Measurements from ENCODE around the gene ZIC4. TPM values are rescaled to one million over a fixed set of nuclear protein-coding genes. Genes with fewer than 3 reads are reported as not detected.

Gene ZIC4
- total RNA-seq, 3 donors from 2014 or later (not counting 1 experiment from before 2014, with no cell fraction given), result not detected

DNA sequence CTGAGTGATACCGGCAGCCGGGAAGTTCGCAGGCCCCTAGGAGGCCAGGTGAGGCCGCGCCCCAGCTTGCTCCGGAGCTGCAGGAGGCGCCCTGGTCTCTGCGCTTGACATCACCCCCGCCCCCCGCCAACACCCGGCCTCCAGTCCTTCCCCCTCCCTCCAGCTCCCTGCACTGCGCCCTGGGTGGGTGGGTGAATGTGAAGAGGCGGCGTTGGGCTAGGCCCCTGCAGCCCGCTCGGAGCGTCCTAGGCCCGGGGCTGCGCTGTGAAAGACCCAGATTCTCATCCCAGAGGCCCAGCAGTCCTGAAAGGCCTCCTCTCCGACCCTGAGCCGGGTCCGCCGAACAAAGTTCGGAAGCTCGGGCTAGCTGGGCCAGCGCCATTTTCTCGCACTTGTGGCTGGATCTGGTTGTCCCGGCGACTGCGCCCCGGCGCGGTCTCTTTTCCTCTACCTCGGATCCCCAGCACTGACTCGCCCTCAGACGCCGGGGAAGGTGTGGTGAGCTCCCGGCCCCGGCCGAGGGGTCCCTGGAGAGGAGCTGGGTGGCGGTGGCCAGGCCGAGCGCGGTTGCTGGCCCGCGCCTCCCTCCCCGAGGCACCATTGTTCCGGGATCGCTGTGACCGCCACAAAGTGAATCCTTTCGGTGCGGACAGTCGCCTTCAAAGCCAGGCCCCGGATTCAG, 12.9 kb downstream of the ZIC4 start:
- H3K4me1 Mint-ChIP-seq, result peaks cover 0 to 5% of the 10 kb centered on the region in 2 donors
- H3K27me3 ChIP-seq (ENCODE audit: control insufficient read depth, insufficient read depth, low read length), result peaks cover 58% of the 10 kb centered on the region
- H3K27ac ChIP-seq (ENCODE audit: low read length), result no peak overlapping the region
- peaks cover 14% of the 10 kb centered on the region for H3K36me3 Mint-ChIP-seq
- intact Hi-C loops (cut with micrococcal nuclease), result no loop called here
- peaks cover 45% of the 10 kb centered on the region for H3K9me3 ChIP-seq (ENCODE audit: control insufficient read depth, insufficient read depth, low read length)
- whole genome bisulfite sequencing (ENCODE audit: insufficient coverage), result 13% methylated on average over 51 of the region's 54 CpGs
- H3K36me3 ChIP-seq (ENCODE audit: control insufficient read depth, insufficient read depth, low read length), result no peaks in the 10 kb centered on the region
- H3K4me3 Mint-ChIP-seq, result no peak overlapping the region
- H3K27ac Mint-ChIP-seq, result no peak overlapping the region
- H3K4me3 ChIP-seq (ENCODE audit: low read length), result no peak overlapping the region
- peaks cover 0 to 3% of the 10 kb centered on the region in 2 donors for H3K9me3 Mint-ChIP-seq
- DNase-seq (no peak), ATAC-seq (no peak)
- peaks cover 59 to 67% of the 10 kb centered on the region in 2 donors for H3K27me3 Mint-ChIP-seq (ENCODE audit: low read depth in 2 of 2)
- TF ChIP-seq, protein P1, sequence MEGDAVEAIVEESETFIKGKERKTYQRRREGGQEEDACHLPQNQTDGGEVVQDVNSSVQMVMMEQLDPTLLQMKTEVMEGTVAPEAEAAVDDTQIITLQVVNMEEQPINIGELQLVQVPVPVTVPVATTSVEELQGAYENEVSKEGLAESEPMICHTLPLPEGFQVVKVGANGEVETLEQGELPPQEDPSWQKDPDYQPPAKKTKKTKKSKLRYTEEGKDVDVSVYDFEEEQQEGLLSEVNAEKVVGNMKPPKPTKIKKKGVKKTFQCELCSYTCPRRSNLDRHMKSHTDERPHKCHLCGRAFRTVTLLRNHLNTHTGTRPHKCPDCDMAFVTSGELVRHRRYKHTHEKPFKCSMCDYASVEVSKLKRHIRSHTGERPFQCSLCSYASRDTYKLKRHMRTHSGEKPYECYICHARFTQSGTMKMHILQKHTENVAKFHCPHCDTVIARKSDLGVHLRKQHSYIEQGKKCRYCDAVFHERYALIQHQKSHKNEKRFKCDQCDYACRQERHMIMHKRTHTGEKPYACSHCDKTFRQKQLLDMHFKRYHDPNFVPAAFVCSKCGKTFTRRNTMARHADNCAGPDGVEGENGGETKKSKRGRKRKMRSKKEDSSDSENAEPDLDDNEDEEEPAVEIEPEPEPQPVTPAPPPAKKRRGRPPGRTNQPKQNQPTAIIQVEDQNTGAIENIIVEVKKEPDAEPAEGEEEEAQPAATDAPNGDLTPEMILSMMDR (IDR thresholded peaks at IDR 0.05), result no peak
- H3K4me1 ChIP-seq (ENCODE audit: control insufficient read depth, insufficient read depth, low read length), result no peaks in the 10 kb centered on the region

DNA sequence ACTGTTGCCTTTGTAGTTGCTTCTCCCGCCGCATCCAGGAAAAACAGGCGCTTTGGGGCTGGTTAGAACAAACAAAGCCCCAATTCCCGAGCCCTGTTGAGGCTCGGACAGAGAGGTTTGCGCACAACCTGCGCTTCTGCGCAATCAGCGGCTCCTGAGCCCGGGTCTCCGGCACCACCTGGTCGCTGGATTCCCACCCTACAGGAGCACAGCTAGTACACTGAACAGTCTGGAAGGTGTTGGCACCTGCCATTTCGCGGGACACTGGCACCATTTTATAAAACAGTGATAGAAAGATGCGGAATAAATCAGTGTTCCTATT, 13.8 kb downstream of the ZIC4 start:
- Histone ChIP-seq H3K36me3 (ENCODE audit: control insufficient read depth, insufficient read depth, low read length) (no peaks in the 10 kb centered on the region), H3K4me3 (ENCODE audit: low read length) (no peak overlapping the region), H3K27me3 (ENCODE audit: control insufficient read depth, insufficient read depth, low read length) (peaks cover 57% of the 10 kb centered on the region), H3K4me1 (ENCODE audit: control insufficient read depth, insufficient read depth, low read length) (no peaks in the 10 kb centered on the region), H3K27ac (ENCODE audit: low read length) (no peak overlapping the region), H3K9me3 (ENCODE audit: control insufficient read depth, insufficient read depth, low read length) (peaks cover 42% of the 10 kb centered on the region)
- DNase-seq, result no peak
- H3K36me3 Mint-ChIP-seq, result peaks cover 19% of the 10 kb centered on the region
- no peak overlapping the region for H3K27ac Mint-ChIP-seq
- peaks cover 0 to 5% of the 10 kb centered on the region in 2 donors for H3K4me1 Mint-ChIP-seq
- no peak overlapping the region for H3K4me3 Mint-ChIP-seq
- no peak for ATAC-seq
- WGBS (ENCODE audit: insufficient coverage), result 8% methylated on average over 15 of the region's 15 CpGs
- intact Hi-C loops (cut with micrococcal nuclease), result no loop called here
- peaks cover 0 to under 1% of the 10 kb centered on the region in 2 donors for H3K9me3 Mint-ChIP-seq
- H3K27me3 Mint-ChIP-seq (ENCODE audit: low read depth in 2 of 2), result peaks cover 63 to 67% of the 10 kb centered on the region in 2 donors
- TF ChIP-seq, protein P1 (IDR thresholded peaks at IDR 0.05), result no peak

DNA sequence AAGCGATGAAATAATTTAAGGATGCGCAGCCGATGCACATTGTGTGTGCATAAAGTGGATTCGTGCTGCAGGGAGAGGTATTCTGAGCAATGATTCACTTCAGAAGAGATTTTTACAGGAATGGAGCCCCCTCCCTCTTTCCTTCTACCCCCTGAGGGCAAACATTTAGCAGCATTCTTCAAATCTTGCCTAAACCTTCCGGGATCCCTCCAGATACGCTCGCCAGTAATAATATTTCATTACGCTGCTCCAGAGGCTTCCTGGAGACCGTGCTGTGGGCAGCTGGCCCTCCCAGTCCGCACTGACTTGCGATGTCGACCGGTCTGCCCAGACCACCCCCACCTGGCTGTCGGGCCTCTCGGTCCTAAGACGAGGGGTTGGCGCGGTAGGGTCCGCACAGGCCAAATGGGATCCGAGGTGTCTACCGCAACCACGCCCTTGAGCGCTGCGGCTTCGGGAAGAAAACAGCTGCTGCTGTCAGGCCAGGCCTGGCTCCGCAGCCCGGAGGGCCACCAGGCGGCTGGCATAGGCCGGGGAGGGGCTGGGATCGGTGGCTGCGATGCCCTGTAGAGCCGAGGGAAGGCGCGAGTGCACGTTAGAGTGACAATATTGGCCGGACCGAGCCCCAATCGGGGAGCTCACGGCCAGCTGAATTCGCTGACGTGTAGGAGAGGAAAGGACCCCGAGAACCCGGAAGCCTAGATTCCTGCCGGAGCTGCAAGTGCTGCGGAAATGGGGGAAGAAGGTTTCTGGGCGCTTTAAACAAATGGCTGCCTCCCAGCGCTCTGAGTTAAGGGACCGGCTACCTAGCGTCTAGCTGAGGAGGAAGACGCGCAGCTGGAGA, 14.3 kb downstream of the ZIC4 start:
- no peak for ATAC-seq
- Mint-ChIP-seq H3K36me3 (peaks cover 21% of the 10 kb centered on the region), H3K9me3 (no peaks in the 10 kb centered on the region), H3K4me3 (no peak overlapping the region), H3K27ac (no peak overlapping the region), H3K4me1 (peaks cover 0 to 5% of the 10 kb centered on the region in 2 donors), H3K27me3 (ENCODE audit: low read depth in 2 of 2) (peaks cover 63 to 67% of the 10 kb centered on the region in 2 donors)
- Histone ChIP-seq H3K36me3 (ENCODE audit: control insufficient read depth, insufficient read depth, low read length) (no peaks in the 10 kb centered on the region), H3K27ac (ENCODE audit: low read length) (no peak overlapping the region), H3K9me3 (ENCODE audit: control insufficient read depth, insufficient read depth, low read length) (peaks cover 39% of the 10 kb centered on the region), H3K4me3 (ENCODE audit: low read length) (no peak overlapping the region), H3K4me1 (ENCODE audit: control insufficient read depth, insufficient read depth, low read length) (no peaks in the 10 kb centered on the region), H3K27me3 (ENCODE audit: control insufficient read depth, insufficient read depth, low read length) (peaks cover 55% of the 10 kb centered on the region)
- DNase-seq, result no peak
- intact Hi-C loops (cut with micrococcal nuclease), result no loop called here
- TF ChIP-seq, protein P1 (IDR thresholded peaks at IDR 0.05), result no peak
- 8% methylated on average over 50 of the region's 51 CpGs for WGBS (ENCODE audit: insufficient coverage)
